Effector memory CD8-positive, alpha-beta T cell (primary cell): ENCODE results near the gene PTPN7.
"Not testable (repeated sequence)": the region's sequence is repeated elsewhere in the genome, so short reads cannot be mapped to it uniquely, and the experiment has no call there.

ENCODE experiments used
- ATAC-seq: fragments of 150-1000 bp; cut with Tn5 transposase; replicated peaks from 2 replicates; pipeline ENCODE4 v1.10.0; 2021; ENCODE audit warnings: mild to moderate bottlenecking, moderate library complexity
- DNase-seq, 3 experiments: peaks; one replicate each; pipeline ENCODE4 v3.0.0; 2021
- H3K27ac Mint-ChIP-seq, 2 donors: one replicate each; pipeline ENCODE4 v1.8.0; 2022; ENCODE audit warnings: mild to moderate bottlenecking in 2 of 2, mixed read lengths in 2 of 2, moderate library complexity in 2 of 2
- H3K27me3 Mint-ChIP-seq, 2 donors: one replicate each; pipeline ENCODE4 v1.8.0; 2022; ENCODE audit warnings: mixed read lengths in 2 of 2
- H3K36me3 Mint-ChIP-seq: one replicate; pipeline ENCODE4 v1.8.0; 2022; ENCODE audit warnings: mild to moderate bottlenecking, moderate library complexity, mixed read lengths; ENCODE audit not compliant: insufficient read depth
- H3K4me1 Mint-ChIP-seq, 2 donors: one replicate each; pipeline ENCODE4 v1.8.0; 2022; ENCODE audit warnings: low read depth in 2 of 2, mixed read lengths in 2 of 2
- H3K4me3 Mint-ChIP-seq, 2 donors: one replicate each; pipeline ENCODE4 v1.8.0; 2022; ENCODE audit warnings: mild to moderate bottlenecking in 2 of 2, mixed read lengths in 2 of 2, moderate library complexity in 2 of 2
- H3K9me3 Mint-ChIP-seq, 2 donors: one replicate each; pipeline ENCODE4 v1.8.0; 2022; ENCODE audit warnings: mixed read lengths in 2 of 2

The PTPN7 gene

GRCh38 chr1:202167708-202168415 lies 7.5 kb upstream of the PTPN7 start:
- H3K4me1 Mint-ChIP-seq: peaks cover 26% of the 10 kb centered on the region in 2 donors
- DNase-seq (no peak), ATAC-seq (no peak)
- H3K27ac Mint-ChIP-seq: no peak overlapping the region
- no peak overlapping the region for H3K4me3 Mint-ChIP-seq
- no peaks in the 10 kb centered on the region for H3K9me3 Mint-ChIP-seq
- peaks cover 11% of the 10 kb centered on the region for H3K36me3 Mint-ChIP-seq
- no peaks in the 10 kb centered on the region for H3K27me3 Mint-ChIP-seq

DNA sequence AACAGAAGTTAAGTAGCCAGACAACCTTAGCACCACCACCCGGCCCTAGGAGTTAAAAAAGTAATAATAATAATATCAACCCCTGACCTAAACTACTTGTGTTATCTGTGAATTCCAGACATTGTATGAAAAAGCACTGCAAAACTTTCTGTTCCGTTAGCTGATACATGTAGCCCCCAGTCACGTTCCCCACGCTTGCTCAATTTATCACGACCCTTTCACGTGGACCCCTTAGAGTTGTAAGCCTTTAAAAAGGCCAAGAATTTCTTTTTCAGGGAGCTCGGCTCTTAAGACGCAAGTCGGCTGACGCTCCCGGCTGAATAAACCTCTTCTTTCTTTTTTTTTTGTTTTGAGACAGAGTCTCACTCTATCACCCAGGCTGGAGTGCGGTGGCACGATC lies 6.7 kb upstream of the PTPN7 start:
- not testable (repeated sequence) for DNase-seq, H3K27me3 Mint-ChIP-seq, H3K4me3 Mint-ChIP-seq, H3K9me3 Mint-ChIP-seq, ATAC-seq
- Mint-ChIP-seq H3K27ac (peak overlapping the region; percentile 53 to 58), H3K4me1 (peaks cover 32 to 34% of the 10 kb centered on the region in 2 donors), H3K36me3 (peaks cover 19% of the 10 kb centered on the region)

DNA sequence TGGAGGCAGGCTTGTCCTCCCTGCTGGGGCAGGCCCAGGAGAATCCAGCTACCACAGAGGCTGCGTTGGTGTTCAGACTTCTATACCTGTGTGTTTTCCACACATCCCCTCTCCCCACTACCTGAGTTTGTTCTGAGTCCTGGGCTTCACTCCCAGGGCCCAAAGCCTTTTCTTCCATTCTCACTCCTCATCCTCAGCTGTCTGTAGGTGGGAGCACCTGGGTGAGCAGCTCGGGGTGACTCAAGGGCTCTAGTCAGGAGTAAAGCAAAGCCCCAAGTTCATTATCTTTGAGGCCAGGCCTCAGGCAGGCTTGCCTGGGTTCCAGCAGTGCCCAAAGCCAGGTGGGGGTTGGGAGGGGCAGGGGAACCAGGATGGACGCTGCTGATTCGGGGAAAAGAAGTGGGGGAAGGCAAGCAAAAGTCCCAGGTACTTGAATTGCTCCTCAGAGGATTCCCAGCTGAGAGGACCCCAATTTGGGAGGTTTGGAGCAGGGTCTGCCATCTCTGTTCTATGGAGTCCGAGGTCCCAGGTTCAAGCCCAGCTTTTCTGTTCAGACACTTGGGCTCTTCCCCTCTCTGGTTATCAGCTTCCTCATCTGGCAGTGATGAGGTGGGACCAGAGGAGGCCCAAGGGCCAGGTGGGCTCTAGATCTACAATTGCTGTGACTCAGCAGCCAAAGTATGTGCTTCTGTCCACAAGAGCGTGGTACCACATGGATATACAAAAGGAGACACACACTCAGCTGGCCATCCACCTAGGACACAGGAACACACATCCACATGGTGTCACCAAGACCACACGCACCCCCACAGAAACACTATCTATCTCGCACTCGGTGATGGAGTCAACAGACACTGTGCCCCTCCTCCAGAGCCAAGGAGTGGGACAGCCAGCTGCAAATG lies 5.8 kb upstream of the PTPN7 start:
- ATAC-seq: no peak
- no peak for DNase-seq
- peak overlapping the region in 1 of 2 donors; percentile 98 for H3K27ac Mint-ChIP-seq
- no peaks in the 10 kb centered on the region for H3K9me3 Mint-ChIP-seq
- peaks cover 38 to 42% of the 10 kb centered on the region in 2 donors for H3K4me1 Mint-ChIP-seq
- peak overlapping the region; percentile 35 to 97 for H3K4me3 Mint-ChIP-seq
- H3K36me3 Mint-ChIP-seq: peaks cover 19% of the 10 kb centered on the region
- no peaks in the 10 kb centered on the region for H3K27me3 Mint-ChIP-seq

DNA sequence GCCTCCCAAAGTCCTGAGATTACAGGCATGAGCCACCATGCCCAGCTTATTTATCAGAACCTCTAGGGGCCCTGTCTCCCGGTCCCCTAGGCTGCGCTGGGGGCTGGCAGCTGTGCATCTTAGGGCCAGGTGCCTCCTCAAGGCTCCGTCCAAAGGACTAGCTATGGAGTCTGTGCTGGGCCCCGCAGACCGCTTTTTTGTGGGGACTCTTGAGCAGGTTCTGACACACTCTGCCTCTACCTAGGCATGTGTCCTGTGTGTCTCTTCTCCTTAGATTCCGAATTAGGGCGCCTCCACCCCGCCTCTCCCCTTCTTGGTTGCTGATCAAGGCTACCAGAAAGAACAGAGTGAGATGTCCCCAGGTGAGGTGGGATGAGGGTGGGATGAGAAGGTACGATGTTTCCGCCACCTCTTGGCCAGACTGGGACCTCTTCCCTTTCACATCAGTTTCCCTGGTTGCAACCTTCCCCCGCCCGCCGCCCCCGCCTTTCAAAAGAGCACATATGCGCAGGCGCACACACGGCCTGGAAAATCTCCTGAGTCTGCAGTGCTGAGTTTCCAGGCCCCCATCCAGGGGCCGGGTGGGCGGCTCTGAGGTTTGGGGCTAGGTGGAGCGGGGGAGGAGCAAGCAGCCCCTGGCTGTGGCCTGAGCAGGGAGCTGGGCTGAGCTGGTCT lies 5.0 kb upstream of the PTPN7 start:
- Mint-ChIP-seq H3K27ac (peak overlapping the region; percentile 92 to 98), H3K36me3 (peaks cover 25% of the 10 kb centered on the region), H3K4me3 (peak overlapping the region; percentile 97 to 99), H3K4me1 (peaks cover 46 to 50% of the 10 kb centered on the region in 2 donors), H3K27me3 (no peaks in the 10 kb centered on the region), H3K9me3 (no peaks in the 10 kb centered on the region)
- peak; percentile 4 for ATAC-seq
- no peak for DNase-seq

GRCh38 chr1:202164271-202165037 lies 4.1 kb upstream of the PTPN7 start:
- Mint-ChIP-seq H3K4me1 (peaks cover 56 to 58% of the 10 kb centered on the region in 2 donors), H3K27ac (peak overlapping the region; percentile 92 to 98), H3K4me3 (peak overlapping the region; percentile 97 to 99), H3K9me3 (no peaks in the 10 kb centered on the region), H3K36me3 (peaks cover 34% of the 10 kb centered on the region), H3K27me3 (no peaks in the 10 kb centered on the region)
- DNase-seq (peak; percentile 77 to 78 (median 78)), ATAC-seq (peak; percentile 82)

- ATAC-seq: no peak
- Mint-ChIP-seq H3K27me3 (no peaks in the 10 kb centered on the region), H3K27ac (peak overlapping the region; percentile 98 to 100), H3K9me3 (no peaks in the 10 kb centered on the region), H3K4me3 (peak overlapping the region; percentile 97 to 99), H3K4me1 (peaks cover 65 to 67% of the 10 kb centered on the region in 2 donors), H3K36me3 (peaks cover 42% of the 10 kb centered on the region)
- DNase-seq: no peak
These were observed 3.2 kb upstream of the PTPN7 start for GRCh38 chr1:202163281-202164270.

GRCh38 chr1:202162418-202163280 lies 2.2 kb upstream of the PTPN7 start:
- no peaks in the 10 kb centered on the region for H3K27me3 Mint-ChIP-seq

GRCh38 chr1:202162047-202162417 lies 1.6 kb upstream of the PTPN7 start:
- H3K4me3 Mint-ChIP-seq: peak overlapping the region; percentile 97 to 99
- no peaks in the 10 kb centered on the region for H3K27me3 Mint-ChIP-seq
- peak; percentile 14 for ATAC-seq
- no peaks in the 10 kb centered on the region for H3K9me3 Mint-ChIP-seq
- peaks cover 74 to 78% of the 10 kb centered on the region in 2 donors for H3K4me1 Mint-ChIP-seq
- H3K36me3 Mint-ChIP-seq: peaks cover 57% of the 10 kb centered on the region
- peak overlapping the region; percentile 98 to 100 for H3K27ac Mint-ChIP-seq
- peak in 1 of 3 experiments; percentile 22 for DNase-seq

More at GRCh38 chr1:202162418-202163280, 2.2 kb upstream of the PTPN7 start:
- Mint-ChIP-seq H3K9me3 (no peaks in the 10 kb centered on the region), H3K27ac (peak overlapping the region; percentile 98 to 100), H3K36me3 (peaks cover 51% of the 10 kb centered on the region), H3K4me1 (peaks cover 71 to 74% of the 10 kb centered on the region in 2 donors), H3K4me3 (peak overlapping the region; percentile 97 to 99)
- DNase-seq (no peak), ATAC-seq (no peak)

DNA sequence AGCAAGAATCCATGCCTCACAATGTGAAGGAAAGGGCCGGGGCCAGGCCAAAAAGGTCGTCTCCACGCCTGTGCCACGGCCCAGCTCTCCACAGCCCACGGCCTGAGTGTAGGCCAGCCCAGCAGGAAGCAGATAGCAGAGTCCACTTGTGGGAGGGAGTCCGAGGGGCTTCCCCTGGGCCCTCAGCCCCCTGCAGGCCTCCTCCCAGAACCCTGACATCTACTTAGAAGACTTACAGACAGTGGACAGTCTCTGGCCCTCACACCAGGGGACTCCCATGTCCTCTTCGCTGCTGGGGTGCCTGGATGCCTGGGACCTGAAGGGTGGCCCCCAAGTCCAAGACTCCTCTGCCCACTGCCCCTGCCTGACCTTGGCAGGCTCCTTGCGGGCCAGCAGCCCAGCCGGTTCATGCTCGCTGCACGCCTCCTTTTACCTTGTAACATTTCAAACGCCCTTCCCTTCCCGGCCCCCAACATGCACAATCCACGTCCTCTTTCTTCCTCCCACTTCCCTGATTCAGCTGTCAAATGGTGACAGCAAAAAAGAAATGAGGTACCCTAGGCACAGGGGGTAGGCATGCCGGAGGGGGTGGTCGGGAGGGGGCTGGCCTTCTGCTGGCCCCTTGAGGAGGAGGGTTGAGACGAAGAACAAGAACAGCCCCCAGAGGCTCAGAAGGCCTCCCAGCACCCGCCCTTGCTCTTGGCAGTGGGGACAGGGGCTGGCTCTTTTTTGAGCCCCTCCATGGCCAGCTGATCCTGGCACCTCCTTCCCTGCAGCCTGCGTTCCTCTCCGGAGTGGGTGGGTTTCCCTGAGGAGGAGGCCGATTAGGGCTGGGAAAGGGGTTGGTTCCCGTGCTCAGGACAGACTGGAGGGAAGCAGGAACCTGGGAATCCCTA lies 997 bp upstream of the PTPN7 start:
- peaks cover 73 to 80% of the 10 kb centered on the region in 2 donors for H3K4me1 Mint-ChIP-seq
- H3K9me3 Mint-ChIP-seq: no peaks in the 10 kb centered on the region
- no peak for ATAC-seq

GRCh38 chr1:202159534-202160371 lies 649 bp downstream of the PTPN7 start:
- Mint-ChIP-seq H3K4me1 (peaks cover 73 to 93% of the 10 kb centered on the region in 2 donors), H3K9me3 (no peaks in the 10 kb centered on the region), H3K27ac (peak overlapping the region; percentile 98 to 100), H3K4me3 (peak overlapping the region; percentile 97 to 99), H3K36me3 (peaks cover 68% of the 10 kb centered on the region), H3K27me3 (no peaks in the 10 kb centered on the region)
- ATAC-seq (peak; percentile 21), DNase-seq (peak in 2 of 3 experiments; percentile 30 to 37)

More for the DNA sequence above, 997 bp upstream of the PTPN7 start:
- no peak for DNase-seq
- Mint-ChIP-seq H3K4me3 (peak overlapping the region; percentile 97 to 99), H3K36me3 (peaks cover 63% of the 10 kb centered on the region), H3K27me3 (no peaks in the 10 kb centered on the region), H3K27ac (peak overlapping the region; percentile 98 to 100)
